Activated CD4-positive, alpha-beta T cell treated with anti-CD3 and anti-CD28 coated beads, Interleukin-2, amount 50 U/mL, for 24 hours (primary cell): ENCODE data around the gene MINDY4.
"Not testable (repeated sequence)": the region's sequence is repeated elsewhere in the genome, so short reads cannot be mapped to it uniquely, and the experiment has no call there.

ENCODE experiments used
- DNase-seq, 2 donors: peaks; one replicate each; pipeline ENCODE4 v3.0.0-alpha.2; 2020; ENCODE audit warnings: low read depth in 1 of 2, low spot score in 1 of 2

Gene MINDY4

DNA sequence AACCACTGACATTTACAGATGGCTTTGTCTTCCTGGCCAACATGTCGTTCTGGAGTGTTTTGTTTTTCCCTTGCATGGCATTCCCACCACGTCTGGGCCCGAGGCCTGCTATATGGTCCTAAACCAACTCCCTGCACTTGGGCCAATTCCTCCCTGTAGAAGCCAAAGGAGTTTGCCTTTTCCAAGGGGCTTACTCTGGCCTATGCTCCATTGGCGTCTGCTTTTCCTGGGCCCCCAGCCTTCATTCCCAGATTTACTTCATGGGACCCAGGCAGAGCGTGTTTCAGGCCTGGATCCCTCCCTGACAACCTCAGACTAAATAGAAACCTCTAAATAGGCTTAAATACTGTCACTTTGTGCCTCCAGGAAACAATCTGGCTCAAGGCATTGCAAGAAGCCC lies 60.7 kb downstream of the MINDY4 start:
- no peak for DNase-seq

DNA sequence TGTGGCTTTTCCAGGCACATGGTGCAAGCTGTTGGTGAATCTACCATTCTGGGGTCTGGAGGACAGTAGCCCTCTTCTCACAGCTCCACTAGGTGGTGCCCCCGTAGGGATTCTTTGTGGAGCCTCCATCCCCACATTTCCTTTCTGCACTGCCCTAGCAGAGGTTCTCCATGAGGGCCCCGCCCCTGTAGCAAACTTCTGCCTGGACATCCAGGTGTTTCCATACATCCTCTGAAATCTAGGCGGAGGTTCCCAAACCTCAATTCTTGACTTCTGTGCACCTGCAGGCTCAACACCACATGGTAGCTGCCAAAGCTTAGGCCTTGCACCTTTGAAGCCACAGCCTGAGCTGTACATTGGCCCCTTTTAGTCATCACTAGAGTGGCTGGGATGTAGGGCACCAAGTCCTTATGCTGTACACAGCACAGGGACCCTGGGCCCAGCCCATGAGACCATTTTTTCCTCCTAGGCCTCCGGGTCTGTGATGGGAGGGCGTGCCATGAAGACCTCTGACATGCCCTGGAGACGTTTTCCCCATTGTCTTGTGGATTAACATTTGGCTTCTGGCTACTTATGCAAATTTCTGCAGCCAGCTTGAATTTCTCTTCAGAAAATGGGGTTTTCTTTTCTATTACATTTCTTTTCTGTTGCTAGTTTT lies 62.9 kb downstream of the MINDY4 start:
- not testable (repeated sequence) for DNase-seq

DNA sequence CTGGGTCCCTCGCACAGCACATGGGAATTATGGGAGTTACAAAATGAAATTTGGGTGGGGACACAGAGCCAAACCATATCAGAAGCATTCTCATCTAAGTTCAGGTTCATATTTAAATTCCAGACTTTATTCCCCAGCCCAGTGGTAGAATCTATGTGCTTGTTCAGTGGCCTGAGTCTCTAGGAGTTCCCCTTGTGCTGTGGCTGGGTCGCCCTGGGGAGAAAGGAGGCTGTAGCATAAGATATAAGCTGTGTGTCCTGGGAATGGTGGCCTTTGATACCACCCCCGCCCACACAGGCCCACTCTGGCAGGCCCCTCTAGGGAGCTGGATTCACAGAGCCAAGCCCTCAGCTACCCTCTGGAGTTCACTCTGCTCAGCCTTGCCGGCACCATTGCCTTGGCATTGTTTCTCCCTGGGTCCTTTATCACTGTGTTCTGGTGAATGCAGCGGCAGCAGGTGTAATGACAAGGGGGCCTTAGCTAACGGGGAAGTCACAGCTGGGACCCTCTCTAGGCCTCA lies 64.2 kb downstream of the MINDY4 start:
- DNase-seq: no peak

DNA sequence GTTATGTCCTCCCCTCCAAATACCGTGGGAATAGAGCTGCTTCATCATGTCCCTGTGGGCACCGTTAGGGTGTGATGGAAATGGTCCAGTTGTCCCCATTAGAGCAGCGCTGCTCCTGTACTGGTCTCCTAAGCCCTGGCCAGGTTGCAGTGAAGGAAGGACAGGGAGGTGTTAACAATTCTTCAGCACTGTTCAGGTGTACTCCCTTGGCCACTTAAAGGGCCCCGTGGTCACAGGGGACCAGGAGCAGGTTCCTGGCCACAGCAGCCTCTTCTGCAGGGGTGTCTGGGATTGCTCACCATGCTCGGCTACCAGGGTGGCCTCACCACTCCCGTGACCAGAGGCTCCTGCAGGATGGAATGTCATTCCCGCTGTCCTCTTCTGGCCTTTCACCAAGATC lies 65.8 kb downstream of the MINDY4 start:
- no peak for DNase-seq

DNA sequence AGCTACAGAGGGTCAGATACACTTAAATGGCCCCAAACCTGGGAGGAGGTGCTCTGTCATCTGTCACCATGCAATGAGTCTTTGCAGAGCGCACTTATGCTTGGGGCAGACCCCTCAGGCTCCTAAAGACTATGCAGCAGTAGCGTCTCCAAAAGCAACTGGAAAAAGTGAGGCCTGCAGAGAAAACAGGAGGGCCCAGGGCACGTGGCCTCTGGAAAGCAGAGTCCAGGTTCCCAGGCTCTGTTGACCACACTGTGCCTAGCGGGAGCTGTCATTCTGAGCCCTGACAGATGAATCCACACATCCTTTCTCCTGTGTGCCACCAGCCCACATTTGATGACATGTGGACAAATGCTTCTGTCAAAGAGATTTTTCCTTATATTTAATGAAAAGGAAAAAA lies 66.4 kb downstream of the MINDY4 start:
- no peak for DNase-seq

DNA sequence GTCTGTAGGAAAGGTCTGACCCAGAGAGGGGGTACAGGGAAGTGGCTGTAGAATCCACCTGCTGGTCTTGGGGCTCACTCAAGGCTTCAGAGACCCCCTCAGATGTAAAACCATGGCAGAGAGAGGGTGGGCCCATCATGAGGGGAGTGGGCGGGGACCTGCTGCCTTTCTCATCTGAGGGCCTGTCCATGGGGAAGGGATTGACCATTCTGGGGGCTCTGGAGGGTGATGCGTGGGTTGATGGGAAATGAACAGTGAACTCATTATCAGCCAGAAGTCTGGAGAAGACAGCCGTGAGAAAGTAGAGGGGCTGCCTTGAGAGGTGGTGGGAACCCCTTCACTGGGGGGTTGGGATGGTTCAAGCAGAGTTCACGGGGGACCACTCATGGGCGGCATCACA lies 66.8 kb downstream of the MINDY4 start:
- DNase-seq: no peak

DNA sequence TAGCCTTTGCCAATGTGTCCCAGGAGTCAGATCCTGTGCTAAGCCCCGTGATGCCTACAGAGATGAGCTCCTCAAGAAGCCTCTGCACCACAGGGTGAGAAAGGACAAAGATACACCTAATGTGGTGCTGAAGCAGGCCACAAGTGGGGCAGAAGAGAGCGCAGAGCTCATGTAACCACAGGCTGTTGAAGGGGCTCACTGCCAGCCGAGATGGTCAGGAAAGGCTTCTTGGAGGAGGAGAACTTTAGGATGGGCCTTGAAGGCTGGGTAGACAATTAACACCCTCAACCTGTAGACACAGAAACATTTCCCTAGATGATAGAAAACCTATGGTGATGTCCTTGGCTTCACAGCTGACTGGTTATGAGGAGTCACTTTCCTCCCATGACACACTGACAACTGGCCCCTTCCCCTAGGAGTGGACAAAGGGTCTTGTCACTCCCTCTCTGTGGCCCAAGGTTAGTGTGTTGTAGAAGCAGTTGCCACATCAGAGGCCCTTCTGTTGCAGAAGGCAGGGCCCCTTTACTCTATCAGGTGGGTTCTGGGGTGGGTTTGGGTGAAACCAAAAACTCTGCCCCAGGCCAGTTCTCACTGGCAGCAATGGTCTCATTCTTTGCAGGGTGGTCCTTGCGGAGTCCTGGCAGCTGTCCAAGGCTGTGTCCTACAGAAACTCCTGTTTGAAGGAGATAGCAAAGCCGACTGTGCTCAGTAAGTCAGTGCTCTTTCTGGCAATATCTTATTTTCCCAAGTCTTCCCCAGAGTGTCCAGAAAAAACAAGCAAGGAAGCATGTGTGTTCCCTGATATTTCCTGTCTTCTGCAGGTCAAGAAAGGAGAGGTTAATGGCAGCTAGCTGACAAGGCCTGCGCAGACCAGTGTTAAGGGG lies 69.2 kb downstream of the MINDY4 start:
- DNase-seq: no peak

- DNase-seq: no peak
These were observed 70.0 kb downstream of the MINDY4 start for GRCh38 chr7:30841025-30841735.

DNA sequence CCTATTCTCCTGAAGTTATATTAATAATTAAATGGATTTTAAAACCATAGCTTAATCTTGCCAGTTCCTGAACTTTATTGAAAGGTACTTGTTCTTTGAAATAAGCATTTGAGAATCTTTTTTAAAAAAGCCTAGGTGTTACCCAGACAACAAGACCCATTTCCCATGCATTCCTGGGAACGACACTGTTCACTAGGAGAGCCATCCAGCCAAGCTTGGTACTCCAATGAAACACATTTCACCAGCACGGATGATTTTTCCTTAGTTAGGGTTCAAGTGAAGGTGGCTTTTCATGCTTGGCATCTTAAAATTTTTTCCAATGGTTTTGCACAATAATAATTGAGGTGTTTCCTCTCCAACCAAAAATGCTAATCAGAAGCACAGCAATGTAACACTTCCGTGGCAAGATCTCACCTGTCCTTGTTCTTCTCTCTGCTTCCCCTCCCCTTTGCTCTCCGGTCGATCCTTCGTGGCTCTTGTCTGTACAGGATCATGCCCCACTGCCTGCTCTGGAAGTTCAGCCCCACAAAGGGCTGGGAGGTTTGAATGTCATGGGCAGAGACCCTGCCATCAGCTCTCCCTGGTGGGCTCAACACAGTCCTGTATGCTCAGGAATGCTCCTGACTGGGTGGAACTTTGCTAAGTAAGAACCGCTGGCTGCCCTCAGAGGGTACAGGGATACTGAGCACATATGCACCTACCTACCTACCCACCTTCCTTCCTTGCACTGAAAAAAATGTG lies 70.8 kb downstream of the MINDY4 start:
- DNase-seq: no peak

- no peak for DNase-seq
These were observed 71.6 kb downstream of the MINDY4 start for GRCh38 chr7:30842542-30843451.

- DNase-seq: no peak
These were observed 72.7 kb downstream of the MINDY4 start for GRCh38 chr7:30843741-30844482.

DNA sequence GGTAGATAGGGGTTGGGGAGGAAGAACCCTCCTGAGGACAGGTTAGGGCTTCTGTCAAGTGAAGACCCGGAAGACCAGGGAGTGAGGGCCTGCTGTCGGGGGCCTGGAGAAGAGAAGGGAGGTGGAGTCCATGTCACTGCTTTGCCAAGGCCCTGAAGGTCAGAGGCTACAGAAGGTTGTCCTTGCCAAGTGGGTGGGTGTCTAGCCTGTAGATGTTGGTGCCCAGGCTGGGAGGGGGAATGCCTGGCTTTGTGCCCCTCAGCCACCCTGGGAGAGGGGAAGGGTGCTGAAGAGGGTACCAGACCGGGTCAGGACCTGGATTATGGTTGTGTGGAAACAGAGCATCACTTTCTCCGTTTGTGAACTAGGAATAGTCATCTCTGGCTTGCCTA lies 73.3 kb downstream of the MINDY4 start:
- DNase-seq: no peak

GRCh38 chr7:30844916-30845315 lies 73.7 kb downstream of the MINDY4 start:
- DNase-seq: no peak

DNA sequence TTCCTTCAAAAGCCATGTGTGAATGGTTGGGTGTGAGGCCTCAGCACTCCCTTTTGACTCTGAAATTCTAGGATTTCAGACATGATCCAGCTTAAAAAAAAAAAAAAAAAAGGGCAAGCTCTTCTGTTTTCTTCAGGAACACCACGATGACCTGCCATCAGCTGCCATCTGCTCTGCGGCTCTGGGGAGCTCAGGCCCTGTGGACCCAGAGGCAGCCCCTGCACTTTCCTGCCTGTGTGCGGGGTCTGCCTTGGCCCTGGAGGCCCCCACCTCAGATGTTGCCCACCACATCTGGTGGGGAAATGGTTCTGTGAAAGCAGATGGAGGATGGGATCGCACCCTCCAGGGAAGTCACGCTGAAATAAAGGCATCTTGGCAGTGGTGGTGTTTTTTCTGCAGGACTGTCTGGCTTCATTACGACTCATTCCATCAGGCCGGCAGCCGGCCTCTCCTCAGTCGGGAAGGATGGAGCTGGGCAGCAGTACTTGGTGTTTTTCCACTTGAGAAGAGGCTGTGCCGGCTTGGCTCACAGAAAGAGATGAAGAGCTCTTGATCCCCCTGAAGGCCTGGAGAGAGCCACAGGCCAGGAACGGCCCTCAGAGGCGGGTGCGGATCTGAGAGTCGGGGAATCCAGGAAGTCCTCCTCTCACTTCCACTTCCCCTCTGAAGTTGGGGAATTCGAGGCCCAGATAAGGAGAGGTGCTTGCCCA lies 74.4 kb downstream of the MINDY4 start:
- no peak for DNase-seq

GRCh38 chr7:30846378-30846777 lies 75.2 kb downstream of the MINDY4 start:
- no peak for DNase-seq

DNA sequence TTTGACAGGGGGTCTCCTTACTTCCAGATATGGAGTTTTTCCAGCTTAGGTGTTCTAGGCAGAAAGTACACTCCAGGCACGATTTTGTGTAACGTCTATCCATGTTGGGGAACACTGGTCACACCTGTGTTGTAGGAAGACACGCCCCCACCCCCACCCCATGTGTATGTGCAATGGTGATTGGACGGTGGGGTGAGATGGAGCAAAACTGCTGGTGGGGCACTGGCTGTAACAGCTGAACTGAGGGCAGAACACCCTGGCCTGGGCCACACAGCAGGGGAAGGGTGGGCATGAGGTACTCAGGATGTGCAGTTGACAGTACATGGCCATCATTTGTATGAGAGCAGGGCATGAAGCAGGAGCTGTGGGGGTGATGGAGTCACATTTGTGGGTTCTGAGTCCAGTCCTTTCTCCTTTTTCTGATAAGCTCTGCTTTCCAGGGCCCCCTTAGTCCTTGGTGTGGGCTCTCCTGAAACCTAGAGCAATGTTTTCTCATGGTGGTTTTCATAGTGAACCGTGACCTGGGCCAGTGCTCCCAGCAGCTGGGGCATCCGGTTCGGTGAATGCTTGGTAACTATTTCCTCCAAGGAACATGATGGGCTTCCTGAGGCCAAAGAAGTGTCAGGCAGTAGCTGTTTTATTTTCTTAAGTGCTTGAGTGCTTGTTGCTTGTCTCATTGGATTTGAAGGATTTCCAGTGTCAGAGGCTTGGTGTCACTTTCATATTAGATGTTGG lies 77.1 kb downstream of the MINDY4 start:
- DNase-seq: no peak

GRCh38 chr7:30849565-30849964 lies 78.3 kb downstream of the MINDY4 start:
- DNase-seq: no peak

GRCh38 chr7:30850426-30850825 lies 79.2 kb downstream of the MINDY4 start:
- DNase-seq: no peak
